Fibroblast of lung (primary cell): Measurements from ENCODE around the gene G3BP2. TPM values are rescaled to one million over a fixed set of nuclear protein-coding genes. Genes with fewer than 3 reads are reported as not detected.

Experiments used
- DNase-seq, 2 donors: peaks; one replicate each; pipeline versions ENCODE4 v3.0.0 to v3.0.0-alpha.2; 2010; ENCODE audit warnings: low read depth in 2 of 2
- H2AFZ ChIP-seq: 2 replicates; pipeline ENCODE4 v1.5.1; 2012; ENCODE audit warnings: low read length, control low read depth, inconsistent platforms
- H3K27ac ChIP-seq: 2 replicates; pipeline ENCODE4 v1.5.1; 2011; ENCODE audit warnings: low read length, control low read depth; ENCODE audit not compliant: insufficient read depth
- H3K27me3 ChIP-seq: 2 replicates; pipeline ENCODE4 v1.5.1; 2011; ENCODE audit warnings: mild to moderate bottlenecking, low read length; ENCODE audit not compliant: control insufficient read depth, insufficient read depth
- H3K36me3 ChIP-seq: 2 replicates; pipeline ENCODE4 v1.5.1; 2011; ENCODE audit warnings: low read length; ENCODE audit not compliant: control insufficient read depth, insufficient read depth
- H3K4me1 ChIP-seq: 2 replicates; pipeline ENCODE4 v1.5.1; 2011; ENCODE audit warnings: low read length; ENCODE audit not compliant: control insufficient read depth, insufficient read depth; ENCODE audit errors: extremely low read depth
- H3K4me2 ChIP-seq: 2 replicates; pipeline ENCODE4 v1.5.1; 2011; ENCODE audit warnings: low read length, control low read depth; ENCODE audit not compliant: insufficient read depth; ENCODE audit errors: extremely low read depth
- H3K4me3 ChIP-seq, 4 experiments: fragments of 200-600 bp in 1 of 4; sonication (generic) in 1 of 4; replicated peaks in 1 of 4; 2 replicates each; pipeline ENCODE4 v1.5.1; 2011 to 2016; ENCODE audit warnings: low read length in 4 of 4, low read depth in 3 of 4, mild to moderate bottlenecking in 3 of 4, control low read depth in 2 of 4, inconsistent platforms in 1 of 4, mixed read lengths in 1 of 4; ENCODE audit not compliant: insufficient read depth in 1 of 4; ENCODE audit errors: control extremely low read depth in 1 of 4
- H3K79me2 ChIP-seq: 2 replicates; pipeline ENCODE4 v1.5.1; 2012; ENCODE audit warnings: mild to moderate bottlenecking, low read length, inconsistent platforms; ENCODE audit not compliant: control insufficient read depth, insufficient read depth
- H3K9ac ChIP-seq: 2 replicates; pipeline ENCODE4 v1.5.1; 2011; ENCODE audit warnings: mild to moderate bottlenecking, low read length, control low read depth; ENCODE audit not compliant: insufficient read depth
- H3K9me3 ChIP-seq: 2 replicates; pipeline ENCODE4 v1.5.1; 2012; ENCODE audit warnings: low read depth, low read length; ENCODE audit not compliant: control insufficient read depth, insufficient read depth
- H4K20me1 ChIP-seq: 2 replicates; pipeline ENCODE4 v1.5.1; 2011; ENCODE audit warnings: low read length; ENCODE audit not compliant: control insufficient read depth, insufficient read depth; ENCODE audit errors: extremely low read depth
- EZH2 ChIP-seq: IDR thresholded peaks from 2 replicates; pipeline ENCODE4 v1.5.1; 2012; ENCODE audit warnings: low read length, control low read depth, mild to moderate bottlenecking; ENCODE audit errors: missing control alignments
- polyA plus RNA-seq, 2 donors: library from polyadenylated mRNA; depleted of rRNA in 1 of 2; stranded (reverse) in 1 of 2; unstranded in 1 of 2; fragments of >200 nt; gene quantifications; 2 replicates each; pipeline ENCODE4 v1.2.1, GENCODE V29; 2011 to 2012; ENCODE audit warnings: missing spikeins in 1 of 2
- total RNA-seq: library from RNA; depleted of rRNA; stranded (reverse); fragments of >200 nt; gene quantifications from 2 replicates; pipeline ENCODE4 v1.2.1, GENCODE V29; 2014
- TF ChIP-seq, protein P1 (sequence below), 2 donors: IDR thresholded peaks in 1 of 2; conservative IDR thresholded peaks in 1 of 2; 1 replicate in 1 of 2; 2 replicates in 1 of 2; pipeline ENCODE4 v1.5.1; 2011 to 2012; ENCODE audit warnings: low read length in 2 of 2, control low read depth in 1 of 2, inconsistent platforms in 1 of 2, low read depth in 1 of 2, mild to moderate bottlenecking in 1 of 2

Gene G3BP2
- total and polyA plus RNA-seq, 2 donors (not counting 1 experiment from before 2014, with no cell fraction given): 143 TPM

DNA sequence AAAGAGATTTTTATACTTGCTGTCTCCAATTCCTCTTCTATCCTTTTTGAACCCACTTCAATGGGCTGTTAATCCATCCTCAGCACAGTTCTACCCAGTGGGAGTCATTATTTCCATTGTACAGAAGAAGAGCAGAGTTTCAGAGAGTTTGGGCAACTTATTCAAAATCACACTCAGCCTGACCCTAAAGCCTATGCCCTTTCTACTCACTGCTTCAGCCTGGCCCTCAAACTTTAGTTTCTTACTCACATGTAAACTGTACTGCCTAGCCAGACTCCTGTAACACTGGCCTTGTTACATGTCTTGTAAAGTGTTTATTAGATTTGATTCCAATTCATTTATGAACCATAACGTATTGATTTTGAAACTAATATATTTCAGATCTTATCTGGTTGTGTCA is 26.1 kb upstream of the G3BP2 start:
- no peaks in the 10 kb centered on the region for H3K79me2 ChIP-seq
- H3K4me2 ChIP-seq: no peak overlapping the region
- H3K27ac ChIP-seq: no peak overlapping the region
- TF ChIP-seq, protein P1, sequence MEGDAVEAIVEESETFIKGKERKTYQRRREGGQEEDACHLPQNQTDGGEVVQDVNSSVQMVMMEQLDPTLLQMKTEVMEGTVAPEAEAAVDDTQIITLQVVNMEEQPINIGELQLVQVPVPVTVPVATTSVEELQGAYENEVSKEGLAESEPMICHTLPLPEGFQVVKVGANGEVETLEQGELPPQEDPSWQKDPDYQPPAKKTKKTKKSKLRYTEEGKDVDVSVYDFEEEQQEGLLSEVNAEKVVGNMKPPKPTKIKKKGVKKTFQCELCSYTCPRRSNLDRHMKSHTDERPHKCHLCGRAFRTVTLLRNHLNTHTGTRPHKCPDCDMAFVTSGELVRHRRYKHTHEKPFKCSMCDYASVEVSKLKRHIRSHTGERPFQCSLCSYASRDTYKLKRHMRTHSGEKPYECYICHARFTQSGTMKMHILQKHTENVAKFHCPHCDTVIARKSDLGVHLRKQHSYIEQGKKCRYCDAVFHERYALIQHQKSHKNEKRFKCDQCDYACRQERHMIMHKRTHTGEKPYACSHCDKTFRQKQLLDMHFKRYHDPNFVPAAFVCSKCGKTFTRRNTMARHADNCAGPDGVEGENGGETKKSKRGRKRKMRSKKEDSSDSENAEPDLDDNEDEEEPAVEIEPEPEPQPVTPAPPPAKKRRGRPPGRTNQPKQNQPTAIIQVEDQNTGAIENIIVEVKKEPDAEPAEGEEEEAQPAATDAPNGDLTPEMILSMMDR (conservative IDR thresholded peaks at IDR 0.05 in 1 of 2, IDR thresholded peaks at IDR 0.05 in 1 of 2; ENCODE audit: low read depth in 1 of 2, low read length in 2 of 2): no peak
- TF ChIP-seq EZH2: no peak
- no peak for DNase-seq
- no peaks in the 10 kb centered on the region for H3K4me1 ChIP-seq
- H3K36me3 ChIP-seq: no peaks in the 10 kb centered on the region
- no peaks in the 10 kb centered on the region for H3K9me3 ChIP-seq
- H3K9ac ChIP-seq: no peak overlapping the region
- no peak overlapping the region for H3K4me3 ChIP-seq
- H2AFZ ChIP-seq: no peak overlapping the region
- no peaks in the 10 kb centered on the region for H3K27me3 ChIP-seq
- no peaks in the 10 kb centered on the region for H4K20me1 ChIP-seq

DNA sequence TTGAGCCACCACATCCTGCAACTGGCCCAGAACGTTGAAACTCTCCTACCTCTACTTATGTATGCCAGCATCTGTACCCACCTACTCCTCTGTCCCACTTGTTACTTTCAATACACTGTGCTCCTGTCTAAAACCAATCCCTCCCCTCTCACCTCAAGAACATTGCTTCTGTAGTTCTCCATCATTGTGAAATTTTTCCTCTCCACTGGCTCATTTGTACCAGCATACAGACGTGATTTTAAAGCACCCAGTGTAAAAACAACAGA is 25.7 kb upstream of the G3BP2 start:
- H3K9me3 ChIP-seq: no peaks in the 10 kb centered on the region
- no peaks in the 10 kb centered on the region for H3K4me1 ChIP-seq
- no peak overlapping the region for H3K4me2 ChIP-seq
- H4K20me1 ChIP-seq: no peaks in the 10 kb centered on the region
- H3K27ac ChIP-seq: no peak overlapping the region
- H3K36me3 ChIP-seq: no peaks in the 10 kb centered on the region
- H3K4me3 ChIP-seq: no peak overlapping the region
- no peaks in the 10 kb centered on the region for H3K79me2 ChIP-seq
- no peaks in the 10 kb centered on the region for H3K27me3 ChIP-seq
- H3K9ac ChIP-seq: no peak overlapping the region
- no peak overlapping the region for H2AFZ ChIP-seq
- no peak for TF ChIP-seq EZH2
- TF ChIP-seq, protein P1 (conservative IDR thresholded peaks at IDR 0.05 in 1 of 2, IDR thresholded peaks at IDR 0.05 in 1 of 2; ENCODE audit: low read depth in 1 of 2, low read length in 2 of 2): no peak
- DNase-seq: no peak

GRCh38 chr4:75698162-75698962 is 25.2 kb upstream of the G3BP2 start:
- DNase-seq: no peak
- Histone ChIP-seq H3K9me3 (no peaks in the 10 kb centered on the region), H3K36me3 (no peaks in the 10 kb centered on the region), H3K4me1 (no peaks in the 10 kb centered on the region), H3K27ac (no peak overlapping the region), H3K4me3 (no peak overlapping the region), H4K20me1 (no peaks in the 10 kb centered on the region), H3K9ac (no peak overlapping the region), H2AFZ (no peak overlapping the region), H3K79me2 (no peaks in the 10 kb centered on the region), H3K27me3 (no peaks in the 10 kb centered on the region), H3K4me2 (no peak overlapping the region)
- TF ChIP-seq, protein P1 (conservative IDR thresholded peaks at IDR 0.05 in 1 of 2, IDR thresholded peaks at IDR 0.05 in 1 of 2; ENCODE audit: low read depth in 1 of 2, low read length in 2 of 2): no peak
- no peak for TF ChIP-seq EZH2
